GM19395 (cell line): ENCODE measurements around the gene SNCAIP.
A peak's percentile ranks its signal among the peaks of the same experiment; 100 is the strongest.

ENCODE experiments used
- ATAC-seq: cut with Tn5 transposase; IDR thresholded peaks from one replicate; pipeline ENCODE4 v1.9.1; 2021; ENCODE audit warnings: mild to moderate bottlenecking, moderate library complexity; ENCODE audit not compliant: unreplicated experiment

Gene SNCAIP

GRCh38 chr5:122392224-122392623 is 80.2 kb downstream of the SNCAIP start:
- ATAC-seq = no peak

- no peak for ATAC-seq
Observed at GRCh38 chr5:122392824-122393223, 80.8 kb downstream of the SNCAIP start.

GRCh38 chr5:122394284-122394930 is 82.4 kb downstream of the SNCAIP start:
- no peak for ATAC-seq

- ATAC-seq = no peak
Observed at GRCh38 chr5:122398016-122398415, 86.0 kb downstream of the SNCAIP start.

GRCh38 chr5:122400341-122400740 is 88.3 kb downstream of the SNCAIP start:
- ATAC-seq = no peak

GRCh38 chr5:122400938-122401337 is 88.9 kb downstream of the SNCAIP start:
- ATAC-seq = no peak

GRCh38 chr5:122401976-122402725 is 90.1 kb downstream of the SNCAIP start:
- no peak for ATAC-seq

GRCh38 chr5:122402955-122403685 is 91.1 kb downstream of the SNCAIP start:
- no peak for ATAC-seq

- ATAC-seq = no peak
Observed at GRCh38 chr5:122404018-122404417, 92.0 kb downstream of the SNCAIP start.

- no peak for ATAC-seq
Observed at GRCh38 chr5:122404653-122405362, 92.8 kb downstream of the SNCAIP start.

GRCh38 chr5:122405751-122406150 is 93.7 kb downstream of the SNCAIP start:
- ATAC-seq = no peak

GRCh38 chr5:122406181-122406580 is 94.1 kb downstream of the SNCAIP start:
- ATAC-seq = no peak

- ATAC-seq = no peak
Observed at GRCh38 chr5:122408592-122409224, 96.7 kb downstream of the SNCAIP start.

GRCh38 chr5:122412966-122413365 is 100.9 kb downstream of the SNCAIP start:
- ATAC-seq = no peak

GRCh38 chr5:122413722-122414121 is 101.7 kb downstream of the SNCAIP start:
- peak; percentile 35 for ATAC-seq

GRCh38 chr5:122415030-122415800 is 103.2 kb downstream of the SNCAIP start:
- peak; percentile 89 for ATAC-seq

GRCh38 chr5:122415801-122416120 is 103.7 kb downstream of the SNCAIP start:
- no peak for ATAC-seq

- no peak for ATAC-seq
Observed at GRCh38 chr5:122419142-122419894, 107.3 kb downstream of the SNCAIP start.

- ATAC-seq = no peak
Observed at GRCh38 chr5:122420091-122420490, 108.1 kb downstream of the SNCAIP start.
